Brain microvascular endothelial cell (primary cell): ENCODE data around the gene MYLK2.
A peak's percentile ranks its signal among the peaks of the same experiment; 100 is the strongest.

ENCODE experiments used
- DNase-seq: peaks from one replicate; pipeline ENCODE4 v3.0.0-alpha.2; 2020
- H3K27ac ChIP-seq: fragments of 250-450 bp; sonication (Bioruptor Pico); 2 replicates; pipeline ENCODE4 v1.5.1; 2020; ENCODE audit warnings: mild to moderate bottlenecking, moderate library complexity
- H3K27me3 ChIP-seq: fragments of 250-450 bp; sonication (Bioruptor Pico); replicated peaks from 2 replicates; pipeline ENCODE4 v1.5.1; 2020; ENCODE audit warnings: mild to moderate bottlenecking
- H3K36me3 ChIP-seq: fragments of 250-450 bp; sonication (Bioruptor Pico); replicated peaks from 2 replicates; pipeline ENCODE4 v1.5.1; 2020; ENCODE audit warnings: mild to moderate bottlenecking
- H3K4me3 ChIP-seq: 2 replicates; pipeline ENCODE4 v1.5.1; 2011; ENCODE audit warnings: low read depth, mild to moderate bottlenecking, control low read depth, low read length, moderate library complexity
- CTCF ChIP-seq: IDR thresholded peaks from 2 replicates; pipeline ENCODE4 v1.5.1; 2011; ENCODE audit warnings: low read depth, mild to moderate bottlenecking, moderate library complexity, low read length, control low read depth, inconsistent platforms; ENCODE audit errors: missing control alignments
- in situ Hi-C: cut with HindIII; loops from 2 replicates; pipeline ENCODE4 v1.10.0; 2017; ENCODE audit warnings: low sequenced_read_pairs, low pct_ligation_motif_present

Gene MYLK2

GRCh38 chr20:31866221-31866620, 47.1 kb downstream of the MYLK2 start:
- no peak overlapping the region for H3K27ac ChIP-seq
- peaks cover 19% of the 10 kb centered on the region for H3K27me3 ChIP-seq
- no peak for DNase-seq
- no peak for TF ChIP-seq CTCF
- no peak overlapping the region for H3K4me3 ChIP-seq
- H3K36me3 ChIP-seq: no peaks in the 10 kb centered on the region
- in situ Hi-C loops: no loop called here

GRCh38 chr20:31868853-31869672, 49.9 kb downstream of the MYLK2 start:
- Histone ChIP-seq H3K36me3 (no peaks in the 10 kb centered on the region), H3K27ac (no peak overlapping the region), H3K27me3 (peaks cover 31% of the 10 kb centered on the region), H3K4me3 (no peak overlapping the region)
- TF ChIP-seq CTCF: no peak
- in situ Hi-C loops: no loop called here
- no peak for DNase-seq

GRCh38 chr20:31869673-31869941, 50.5 kb downstream of the MYLK2 start:
- TF ChIP-seq CTCF: no peak
- DNase-seq: no peak
- in situ Hi-C loops: no loop called here
- Histone ChIP-seq H3K27me3 (peaks cover 31% of the 10 kb centered on the region), H3K27ac (no peak overlapping the region), H3K4me3 (no peak overlapping the region), H3K36me3 (no peaks in the 10 kb centered on the region)

GRCh38 chr20:31869942-31870725, 51.0 kb downstream of the MYLK2 start, which contains the start of the genes DUSP15 and TTLL9:
DUSP15 (minus strand) TSS chr20:31870527; CDS start chr20:31870337, 190 bp downstream.
TTLL9 (plus strand) TSS chr20:31870634; CDS start chr20:31871127, 493 bp downstream.
- in situ Hi-C loops: no loop called here
- TF ChIP-seq CTCF: no peak
- Histone ChIP-seq H3K36me3 (no peaks in the 10 kb centered on the region), H3K4me3 (peak within 1 kb of the TSS; percentile 42), H3K27me3 (peaks cover 31% of the 10 kb centered on the region), H3K27ac (no peak within 1 kb of the TSS)
- DNase-seq: no peak

GRCh38 chr20:31870726-31871617, 51.8 kb downstream of the MYLK2 start:
- in situ Hi-C loops: no loop called here
- peak overlapping the region; percentile 42 for H3K4me3 ChIP-seq
- H3K27ac ChIP-seq: no peak overlapping the region
- no peak for TF ChIP-seq CTCF
- H3K36me3 ChIP-seq: no peaks in the 10 kb centered on the region
- no peak for DNase-seq
- peaks cover 31% of the 10 kb centered on the region for H3K27me3 ChIP-seq
